Fibroblast of skin of abdomen (primary cell): ENCODE measurements around the gene DPM1.

Experiments used
- DNase-seq: peaks from one replicate; pipeline ENCODE4 v3.0.0-alpha.2; 2013

The DPM1 gene

GRCh38 chr20:50895111-50895830, 63.1 kb downstream of the DPM1 start:
- DNase-seq = no peak

- no peak for DNase-seq
These were observed 64.7 kb downstream of the DPM1 start for GRCh38 chr20:50893620-50894019.

GRCh38 chr20:50892394-50892793, 65.9 kb downstream of the DPM1 start:
- DNase-seq = no peak

GRCh38 chr20:50891138-50891537, 67.2 kb downstream of the DPM1 start:
- DNase-seq = no peak

GRCh38 chr20:50887576-50887975, 70.8 kb downstream of the DPM1 start:
- no peak for DNase-seq

GRCh38 chr20:50886184-50886790, 72.0 kb downstream of the DPM1 start:
- DNase-seq = no peak

GRCh38 chr20:50885781-50886180, 72.6 kb downstream of the DPM1 start:
- DNase-seq = no peak

GRCh38 chr20:50885068-50885467, 73.3 kb downstream of the DPM1 start:
- DNase-seq = no peak
